Measurements from ENCODE around the gene TBC1D5. TPM values are rescaled to one million over a fixed set of nuclear protein-coding genes. Genes with fewer than 3 reads are reported as not detected.
A peak's percentile ranks its signal among the peaks of the same experiment; 100 is the strongest.
"Not testable (repeated sequence)": the region's sequence is repeated elsewhere in the genome, so short reads cannot be mapped to it uniquely, and the experiment has no call there.

TBC1D5 gene
- polyA plus RNA-seq, 4 donors: 5.1 to 37.6 (median 12.4) TPM

DNA sequence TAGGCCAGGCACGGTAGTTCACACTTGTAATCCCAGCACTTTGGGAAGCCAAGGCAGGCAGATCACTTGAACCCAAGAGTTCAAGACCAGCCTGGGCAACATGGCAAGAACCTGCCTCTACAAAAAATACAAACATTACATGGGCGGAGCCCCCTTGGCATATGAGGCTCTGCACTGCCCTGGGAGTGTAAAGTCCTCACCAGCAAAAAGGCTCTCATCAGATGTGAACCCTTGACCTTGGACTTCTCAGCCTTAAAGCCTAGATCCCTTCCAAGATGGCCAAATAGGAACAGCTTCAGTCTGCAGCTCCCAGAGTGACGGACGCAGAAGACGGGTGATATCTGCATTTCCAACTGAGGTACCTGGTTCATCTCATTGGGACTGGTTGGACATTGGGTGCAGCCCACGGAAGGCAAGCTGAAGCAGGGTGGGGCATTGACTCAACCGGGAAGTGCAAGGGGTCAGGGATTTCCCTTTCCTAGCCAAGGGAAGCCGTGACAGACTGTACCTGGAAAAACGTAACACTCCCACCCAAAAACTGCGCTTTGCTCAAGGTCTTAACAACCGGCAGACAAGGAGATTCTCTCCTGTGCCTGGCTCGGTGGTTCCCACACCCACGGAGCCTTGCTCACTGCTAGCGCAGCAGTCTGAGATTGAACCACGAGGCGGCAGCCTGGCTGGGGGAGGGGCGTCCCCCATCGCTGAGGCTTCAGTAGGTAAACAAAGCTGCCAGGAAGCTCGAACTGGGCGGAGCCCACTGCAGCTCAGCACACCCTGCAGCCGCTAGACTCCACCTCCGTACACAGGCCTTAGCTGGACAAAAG, 49.4 kb downstream of the TBC1D5 start:
- DNase-seq: peak in 1 of 2 donors; percentile 21
- not testable (repeated sequence) for H3K4me3 ChIP-seq (ENCODE audit: low read depth in 1 of 3, low read length in 3 of 3); FAIRE-seq; H3K27ac ChIP-seq (ENCODE audit: low read depth in 1 of 3, low read length in 2 of 3); H3K27me3 ChIP-seq (ENCODE audit: control insufficient read depth in 3 of 3, insufficient read depth in 3 of 3, low read length in 3 of 3); H3K4me1 ChIP-seq (ENCODE audit: control insufficient read depth in 3 of 3, insufficient read depth in 2 of 3, low read depth in 1 of 3, low read length in 2 of 3)
- H3K36me3 ChIP-seq (ENCODE audit: control insufficient read depth in 3 of 3, insufficient read depth in 2 of 3, low read depth in 1 of 3, low read length in 3 of 3): peaks cover 0 to 12% (median 2%) of the 10 kb centered on the region in 3 donors
- peaks cover 0 to 11% of the 10 kb centered on the region in 2 donors for H3K9me3 ChIP-seq (ENCODE audit: control insufficient read depth in 2 of 2, insufficient read depth in 1 of 2, low read depth in 1 of 2, low read length in 1 of 2)
- WGBS, 3 donors: 90 to 96% (median 95%) methylated on average over 22 of the region's 22 CpGs

DNA sequence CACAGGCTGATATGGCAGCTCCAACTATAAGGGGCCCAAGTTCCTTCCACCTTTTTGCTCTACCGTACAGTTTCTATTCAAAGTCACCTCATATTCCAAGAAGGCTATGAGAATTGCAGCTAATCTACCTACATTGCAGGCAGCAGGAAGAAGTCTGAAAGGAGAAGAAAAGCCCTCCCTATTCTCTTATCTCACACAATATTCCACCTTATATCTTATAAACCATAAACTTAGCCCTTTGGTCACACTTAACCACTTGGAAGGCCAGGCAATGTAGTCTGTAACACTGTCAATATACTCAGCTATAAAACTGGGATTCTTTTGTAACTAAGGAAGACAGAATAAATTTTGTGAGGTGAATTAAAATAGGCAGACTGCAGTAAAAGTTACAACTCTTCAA, 54.9 kb downstream of the TBC1D5 start:
- Histone ChIP-seq H3K4me1 (ENCODE audit: control insufficient read depth in 3 of 3, insufficient read depth in 2 of 3, low read depth in 1 of 3, low read length in 2 of 3) (peaks cover 0 to 3% (median 0%) of the 10 kb centered on the region in 3 donors), H3K27ac (ENCODE audit: low read depth in 1 of 3, low read length in 2 of 3) (peak overlapping the region in 1 of 3 donors; percentile 38), H3K27me3 (ENCODE audit: control insufficient read depth in 3 of 3, insufficient read depth in 3 of 3, low read length in 3 of 3) (no peaks in the 10 kb centered on the region), H3K36me3 (ENCODE audit: control insufficient read depth in 3 of 3, insufficient read depth in 2 of 3, low read depth in 1 of 3, low read length in 3 of 3) (peaks cover 0 to 2% (median 2%) of the 10 kb centered on the region in 3 donors), H3K4me3 (ENCODE audit: low read depth in 1 of 3, low read length in 3 of 3) (no peak overlapping the region), H3K9me3 (ENCODE audit: control insufficient read depth in 2 of 2, insufficient read depth in 1 of 2, low read depth in 1 of 2, low read length in 1 of 2) (peaks cover 0 to 5% of the 10 kb centered on the region in 2 donors)
- no peak for FAIRE-seq
- 22 to 68% (median 45%) methylated on average over 1 of the region's 1 CpG for WGBS, 3 donors
- DNase-seq: peak; percentile 74 to 85

GRCh38 chr3:17686613-17687012, 55.8 kb downstream of the TBC1D5 start:
- DNase-seq (no peak), FAIRE-seq (no peak)
- Histone ChIP-seq H3K36me3 (ENCODE audit: control insufficient read depth in 3 of 3, insufficient read depth in 2 of 3, low read depth in 1 of 3, low read length in 3 of 3) (peaks cover 0 to 4% (median 2%) of the 10 kb centered on the region in 3 donors), H3K4me1 (ENCODE audit: control insufficient read depth in 3 of 3, insufficient read depth in 2 of 3, low read depth in 1 of 3, low read length in 2 of 3) (peaks cover 0 to 3% (median 0%) of the 10 kb centered on the region in 3 donors), H3K27me3 (ENCODE audit: control insufficient read depth in 3 of 3, insufficient read depth in 3 of 3, low read length in 3 of 3) (no peaks in the 10 kb centered on the region), H3K9me3 (ENCODE audit: control insufficient read depth in 2 of 2, insufficient read depth in 1 of 2, low read depth in 1 of 2, low read length in 1 of 2) (peaks cover 0 to 8% of the 10 kb centered on the region in 2 donors), H3K4me3 (ENCODE audit: low read depth in 1 of 3, low read length in 3 of 3) (no peak overlapping the region), H3K27ac (ENCODE audit: low read depth in 1 of 3, low read length in 2 of 3) (no peak overlapping the region)
- 91 to 100% (median 97%) methylated on average over 1 of the region's 1 CpG for WGBS, 3 donors

- Histone ChIP-seq H3K36me3 (ENCODE audit: control insufficient read depth in 3 of 3, insufficient read depth in 2 of 3, low read depth in 1 of 3, low read length in 3 of 3) (peaks cover 0 to 3% (median 0%) of the 10 kb centered on the region in 3 donors), H3K4me1 (ENCODE audit: control insufficient read depth in 3 of 3, insufficient read depth in 2 of 3, low read depth in 1 of 3, low read length in 2 of 3) (peaks cover 0 to 3% (median 0%) of the 10 kb centered on the region in 3 donors), H3K27me3 (ENCODE audit: control insufficient read depth in 3 of 3, insufficient read depth in 3 of 3, low read length in 3 of 3) (no peaks in the 10 kb centered on the region), H3K9me3 (ENCODE audit: control insufficient read depth in 2 of 2, insufficient read depth in 1 of 2, low read depth in 1 of 2, low read length in 1 of 2) (peaks cover 0 to 8% of the 10 kb centered on the region in 2 donors), H3K4me3 (ENCODE audit: low read depth in 1 of 3, low read length in 3 of 3) (no peak overlapping the region), H3K27ac (ENCODE audit: low read depth in 1 of 3, low read length in 2 of 3) (no peak overlapping the region)
- 82 to 90% (median 90%) methylated on average over 4 of the region's 4 CpGs for WGBS, 3 donors
- DNase-seq: no peak
- FAIRE-seq: peak; percentile 15
Measured at GRCh38 chr3:17683542-17684207, 58.8 kb downstream of the TBC1D5 start.

DNA sequence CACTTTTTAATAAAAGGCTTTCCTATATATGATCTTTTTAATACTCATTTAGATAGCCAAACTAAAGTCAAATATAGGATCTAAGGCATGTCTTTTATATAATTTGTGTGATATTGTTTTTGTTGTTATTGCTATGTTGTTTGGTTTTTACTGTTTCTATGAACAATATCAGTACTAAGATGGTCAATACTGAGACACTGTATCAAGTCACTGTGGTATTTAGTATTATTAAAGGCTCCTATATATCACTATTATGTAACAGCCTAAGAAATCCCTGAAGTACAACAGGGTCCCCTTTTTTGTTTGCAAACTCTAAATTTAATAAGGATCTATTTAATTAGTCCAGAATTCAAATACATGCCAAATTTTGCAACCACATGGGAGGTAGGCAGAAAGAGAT, 61.9 kb downstream of the TBC1D5 start:
- no peak for FAIRE-seq
- H3K27ac ChIP-seq (ENCODE audit: low read depth in 1 of 3, low read length in 2 of 3): no peak overlapping the region
- no peaks in the 10 kb centered on the region for H3K4me1 ChIP-seq (ENCODE audit: control insufficient read depth in 3 of 3, insufficient read depth in 2 of 3, low read depth in 1 of 3, low read length in 2 of 3)
- peaks cover 0 to 3% of the 10 kb centered on the region in 2 donors for H3K9me3 ChIP-seq (ENCODE audit: control insufficient read depth in 2 of 2, insufficient read depth in 1 of 2, low read depth in 1 of 2, low read length in 1 of 2)
- no peak for DNase-seq
- no peak overlapping the region for H3K4me3 ChIP-seq (ENCODE audit: low read depth in 1 of 3, low read length in 3 of 3)
- peaks cover 0 to 3% (median 0%) of the 10 kb centered on the region in 3 donors for H3K36me3 ChIP-seq (ENCODE audit: control insufficient read depth in 3 of 3, insufficient read depth in 2 of 3, low read depth in 1 of 3, low read length in 3 of 3)
- H3K27me3 ChIP-seq (ENCODE audit: control insufficient read depth in 3 of 3, insufficient read depth in 3 of 3, low read length in 3 of 3): no peaks in the 10 kb centered on the region

DNA sequence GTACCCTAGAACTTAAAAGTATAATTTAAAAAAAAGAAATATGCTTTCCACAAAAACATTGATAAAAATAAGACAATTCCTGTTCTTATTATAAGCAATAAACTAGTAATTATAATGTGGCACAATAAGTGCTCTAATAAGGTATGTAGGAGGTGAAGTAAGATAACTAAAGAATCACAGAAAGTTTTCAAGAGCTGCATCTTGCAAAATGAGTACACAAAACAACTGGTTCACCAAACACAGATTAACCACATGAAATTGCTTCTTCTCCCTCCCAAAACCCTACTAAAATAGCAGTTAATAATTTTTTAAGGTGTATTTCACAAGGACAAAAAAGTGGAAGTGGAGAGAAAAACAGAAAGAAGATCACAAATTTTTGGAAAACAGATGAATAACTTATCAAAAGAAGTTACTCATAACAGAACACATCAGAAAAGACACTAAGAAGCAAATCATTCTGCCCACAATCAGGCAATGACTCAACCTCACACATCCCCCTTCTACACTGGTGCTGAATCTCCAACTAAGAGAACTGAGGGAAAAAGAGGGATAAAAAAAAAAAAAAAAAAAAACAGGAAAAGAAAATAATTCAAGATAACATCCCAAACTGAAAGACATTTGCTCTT, 64.2 kb downstream of the TBC1D5 start:
- no peaks in the 10 kb centered on the region for H3K27me3 ChIP-seq (ENCODE audit: control insufficient read depth in 3 of 3, insufficient read depth in 3 of 3, low read length in 3 of 3)
- no peak overlapping the region for H3K27ac ChIP-seq (ENCODE audit: low read depth in 1 of 3, low read length in 2 of 3)
- H3K36me3 ChIP-seq (ENCODE audit: control insufficient read depth in 3 of 3, insufficient read depth in 2 of 3, low read depth in 1 of 3, low read length in 3 of 3): peaks cover 0 to 5% (median 0%) of the 10 kb centered on the region in 3 donors
- no peaks in the 10 kb centered on the region for H3K4me1 ChIP-seq (ENCODE audit: control insufficient read depth in 3 of 3, insufficient read depth in 2 of 3, low read depth in 1 of 3, low read length in 2 of 3)
- H3K9me3 ChIP-seq (ENCODE audit: control insufficient read depth in 2 of 2, insufficient read depth in 1 of 2, low read depth in 1 of 2, low read length in 1 of 2): peaks cover 0 to 3% of the 10 kb centered on the region in 2 donors
- no peak overlapping the region for H3K4me3 ChIP-seq (ENCODE audit: low read depth in 1 of 3, low read length in 3 of 3)
- DNase-seq (no peak), FAIRE-seq (no peak)

DNA sequence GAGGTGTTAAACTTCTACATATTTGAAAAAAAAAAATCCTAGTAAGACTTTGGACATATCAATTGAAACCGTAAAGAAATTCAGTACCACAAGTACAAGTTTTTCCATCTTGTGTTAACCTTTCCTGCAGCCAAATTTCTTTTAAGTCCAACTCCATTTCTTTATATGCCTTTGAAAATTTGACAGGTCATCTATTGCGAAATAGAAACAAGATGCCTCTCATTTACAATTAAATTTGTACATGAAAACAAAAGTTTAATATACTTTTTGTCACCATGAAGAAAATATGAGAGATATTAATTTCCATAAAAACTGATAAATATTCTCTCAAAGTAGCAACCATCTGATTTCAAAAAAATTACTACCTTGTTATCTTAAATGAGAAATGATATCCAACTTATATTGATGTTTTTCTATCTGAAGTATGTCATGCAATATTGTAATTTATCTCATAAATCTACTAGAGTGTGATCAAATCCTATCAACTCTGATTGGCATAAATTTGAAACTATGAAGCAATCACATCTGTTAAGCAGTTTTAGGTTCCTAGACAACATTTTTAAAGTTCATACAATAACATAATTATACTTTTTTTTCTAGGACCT, 68.2 kb downstream of the TBC1D5 start:
- Histone ChIP-seq H3K27me3 (ENCODE audit: control insufficient read depth in 3 of 3, insufficient read depth in 3 of 3, low read length in 3 of 3) (no peaks in the 10 kb centered on the region), H3K27ac (ENCODE audit: low read depth in 1 of 3, low read length in 2 of 3) (no peak overlapping the region), H3K4me3 (ENCODE audit: low read depth in 1 of 3, low read length in 3 of 3) (no peak overlapping the region), H3K9me3 (ENCODE audit: control insufficient read depth in 2 of 2, insufficient read depth in 1 of 2, low read depth in 1 of 2, low read length in 1 of 2) (no peaks in the 10 kb centered on the region), H3K36me3 (ENCODE audit: control insufficient read depth in 3 of 3, insufficient read depth in 2 of 3, low read depth in 1 of 3, low read length in 3 of 3) (peaks cover 0 to 3% (median 0%) of the 10 kb centered on the region in 3 donors), H3K4me1 (ENCODE audit: control insufficient read depth in 3 of 3, insufficient read depth in 2 of 3, low read depth in 1 of 3, low read length in 2 of 3) (no peaks in the 10 kb centered on the region)
- WGBS, 3 donors: 50 to 80% (median 52%) methylated on average over 2 of the region's 2 CpGs
- FAIRE-seq: peak; percentile 41
- no peak for DNase-seq

GRCh38 chr3:17672506-17672905, 69.9 kb downstream of the TBC1D5 start:
- FAIRE-seq (no peak), DNase-seq (no peak)
- Histone ChIP-seq H3K4me3 (ENCODE audit: low read depth in 1 of 3, low read length in 3 of 3) (no peak overlapping the region), H3K9me3 (ENCODE audit: control insufficient read depth in 2 of 2, insufficient read depth in 1 of 2, low read depth in 1 of 2, low read length in 1 of 2) (no peaks in the 10 kb centered on the region), H3K27ac (ENCODE audit: low read depth in 1 of 3, low read length in 2 of 3) (no peak overlapping the region), H3K36me3 (ENCODE audit: control insufficient read depth in 3 of 3, insufficient read depth in 2 of 3, low read depth in 1 of 3, low read length in 3 of 3) (peaks cover 0 to 3% (median 0%) of the 10 kb centered on the region in 3 donors), H3K4me1 (ENCODE audit: control insufficient read depth in 3 of 3, insufficient read depth in 2 of 3, low read depth in 1 of 3, low read length in 2 of 3) (no peaks in the 10 kb centered on the region), H3K27me3 (ENCODE audit: control insufficient read depth in 3 of 3, insufficient read depth in 3 of 3, low read length in 3 of 3) (no peaks in the 10 kb centered on the region)
- 77 to 93% (median 89%) methylated on average over 3 of the region's 3 CpGs for WGBS, 3 donors
